Body of pancreas (tissue), 4 donors: ENCODE measurements around the gene PTH. TPM values are rescaled to one million over a fixed set of nuclear protein-coding genes. Genes with fewer than 3 reads are reported as not detected.

Source experiments
- ATAC-seq: fragments of 150-250 bp; one replicate; pipeline ENCODE4 v1.9.1; 2016
- DNase-seq, 4 donors: peaks; one replicate each; pipeline ENCODE4 v3.0.0-alpha.2; 2019
- H3K27ac ChIP-seq, 4 donors: fragments of 200-600 bp; sonication (generic); 1 replicate in 3 of 4; 2 replicates in 1 of 4; pipeline versions ENCODE4 v1.5.1 to v1.6.1; 2016 to 2019; ENCODE audit warnings: mild to moderate bottlenecking in 1 of 4, mixed read lengths in 1 of 4, moderate library complexity in 1 of 4
- H3K27me3 ChIP-seq, 2 donors: fragments of 200-600 bp; sonication (generic); one replicate each; pipeline ENCODE4 v1.6.0; 2016; ENCODE audit warnings: mild to moderate bottlenecking in 1 of 2
- H3K36me3 ChIP-seq, 2 donors: fragments of 200-600 bp; sonication (generic); replicated peaks in 1 of 2; 2 replicates each; pipeline ENCODE4 v1.5.1; 2016; ENCODE audit warnings: low read depth in 2 of 2; ENCODE audit not compliant: insufficient read depth in 1 of 2
- H3K4me1 ChIP-seq: fragments of 200-600 bp; sonication (generic); one replicate; pipeline ENCODE4 v1.6.0; 2016
- H3K4me3 ChIP-seq, 2 donors: fragments of 200-600 bp; sonication (generic); 1 replicate in 1 of 2; 2 replicates in 1 of 2; pipeline ENCODE4 v1.5.1; 2016 to 2019
- H3K9me3 ChIP-seq, 3 donors: fragments of 200-600 bp; sonication (generic); 1 replicate in 2 of 3; 2 replicates in 1 of 3; pipeline ENCODE4 v1.5.1; 2016
- CTCF ChIP-seq, 7 experiments: fragments of 450-650 bp in 4 of 7; fragments of 200-600 bp in 3 of 7; sonication (generic) in 3 of 7; IDR thresholded peaks; one replicate each; pipeline ENCODE4 v1.5.1; 2016 to 2019; ENCODE audit warnings: antibody characterized with exemption in 7 of 7
- POLR2A ChIP-seq, 3 donors: fragments of 450-650 bp; IDR thresholded peaks; one replicate each; pipeline ENCODE4 v1.6.1; 2016; ENCODE audit warnings: antibody characterized with exemption in 3 of 3, mild to moderate bottlenecking in 2 of 3
- WGBS, 2 donors: methylation state at CpG; one replicate each; pipeline ENCODE4 v1.1.5; 2017; 5-methylcytosine and 5-hydroxymethylcytosine counted together
- intact Hi-C: fragments of 100-400 bp; cut with DNase I; formaldehyde crosslinking; loops from one replicate; pipeline ENCODE4 v1.15.1; 2023
- total RNA-seq, 2 donors: library from RNA; depleted of rRNA; stranded (reverse); fragments of >200 nt; gene quantifications; one replicate each; pipeline ENCODE4 v1.1.0, GENCODE V29; 2016

PTH gene
- total RNA-seq, 2 donors from 2014 or later: not detected

GRCh38 chr11:13445588-13445987 lies 50.2 kb downstream of the PTH start:
- no peak overlapping the region for H3K27ac ChIP-seq
- no peaks in the 10 kb centered on the region for H3K36me3 ChIP-seq
- TF ChIP-seq POLR2A (IDR thresholded peaks at IDR 0.05) (no peak), CTCF (IDR thresholded peaks at IDR 0.05) (no peak)
- no peaks in the 10 kb centered on the region for H3K27me3 ChIP-seq
- ATAC-seq: no peak
- no peak for DNase-seq
- no peaks in the 10 kb centered on the region for H3K9me3 ChIP-seq
- WGBS, 2 donors: 90 to 98% methylated on average over 2 of the region's 2 CpGs
- no peak overlapping the region for H3K4me3 ChIP-seq
- intact Hi-C loops: no loop called here
- peaks cover 9% of the 10 kb centered on the region for H3K4me1 ChIP-seq

Other genes starting within 250 kb of the PTH start
- gene BMAL1, start 218.2 kb downstream of the PTH start, total RNA-seq: 10 to 100 TPM; 19.5 to 35.3 TPM
- gene BTBD10, start 32.8 kb downstream of the PTH start, total RNA-seq: 10 to 100 TPM; 14.2 to 17.1 TPM
- 10 to 100 TPM; 40.2 to 43.2 TPM for gene FAR1, start 172.7 kb upstream of the PTH start, total RNA-seq